GM19328 (cell line): ENCODE measurements around the gene SEMA5A.
A peak's percentile ranks its signal among the peaks of the same experiment; 100 is the strongest.
"Not testable (repeated sequence)": the region's sequence is repeated elsewhere in the genome, so short reads cannot be mapped to it uniquely, and the experiment has no call there.

ENCODE experiments used
- ATAC-seq: cut with Tn5 transposase; IDR thresholded peaks from one replicate; pipeline ENCODE4 v1.9.1; 2021; ENCODE audit warnings: mild to moderate bottlenecking, moderate library complexity; ENCODE audit not compliant: unreplicated experiment

Gene SEMA5A

DNA sequence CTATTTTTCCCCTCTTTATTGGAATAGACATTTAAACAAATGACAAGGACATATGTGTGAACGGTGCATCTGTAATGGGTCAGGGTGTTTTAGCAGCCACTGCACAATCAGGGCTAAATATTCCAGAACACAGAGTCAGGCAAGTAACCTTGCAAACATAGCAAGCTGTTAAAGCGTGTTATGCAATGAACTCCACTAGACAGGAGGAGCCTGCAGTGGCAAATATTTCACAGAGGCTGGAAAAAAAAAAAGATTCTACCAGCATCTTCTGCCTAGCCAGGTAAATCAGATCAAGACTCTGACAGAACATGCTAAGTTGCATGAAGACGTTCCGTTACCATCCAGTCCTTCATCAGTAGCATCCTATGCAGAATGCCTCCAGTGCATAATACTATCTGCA is 171.8 kb downstream of the SEMA5A start:
- no peak for ATAC-seq

DNA sequence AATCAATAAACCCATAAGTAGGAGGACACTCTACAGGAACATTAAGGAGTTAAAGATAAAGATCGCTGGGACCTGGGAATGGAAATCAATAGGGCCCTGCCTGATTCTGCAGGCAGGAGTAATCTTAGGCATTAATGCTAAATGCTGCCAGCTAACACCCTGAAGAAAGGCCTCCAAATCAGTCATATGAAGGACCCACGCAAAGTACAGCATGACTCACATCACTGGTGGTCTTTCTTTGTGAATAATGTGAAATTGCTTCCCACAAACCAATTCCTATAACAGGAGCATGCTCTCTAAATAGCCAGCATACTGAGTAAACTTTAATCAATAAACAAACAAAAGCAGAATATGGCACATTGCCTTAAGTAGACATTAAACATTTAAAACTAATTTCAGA is 172.3 kb downstream of the SEMA5A start:
- ATAC-seq: no peak

DNA sequence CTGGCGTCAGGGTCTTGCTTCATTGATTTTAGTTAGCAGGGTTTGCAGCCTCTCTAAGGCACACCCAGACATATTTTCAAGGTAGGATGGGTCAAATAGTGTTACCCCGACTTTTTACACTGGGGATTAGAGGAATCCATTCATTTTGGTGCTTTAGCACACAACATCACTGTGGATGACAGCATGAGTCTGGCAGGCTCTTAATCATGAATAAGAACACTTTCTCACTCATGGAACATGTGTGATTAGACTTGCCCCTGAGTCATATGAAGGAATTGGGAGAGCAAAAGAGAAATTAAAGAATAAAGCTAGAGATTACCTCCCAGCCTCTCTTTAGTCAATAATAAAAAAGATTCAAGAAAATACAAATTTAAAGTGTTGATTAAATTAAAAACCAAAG is 175.6 kb downstream of the SEMA5A start:
- no peak for ATAC-seq

DNA sequence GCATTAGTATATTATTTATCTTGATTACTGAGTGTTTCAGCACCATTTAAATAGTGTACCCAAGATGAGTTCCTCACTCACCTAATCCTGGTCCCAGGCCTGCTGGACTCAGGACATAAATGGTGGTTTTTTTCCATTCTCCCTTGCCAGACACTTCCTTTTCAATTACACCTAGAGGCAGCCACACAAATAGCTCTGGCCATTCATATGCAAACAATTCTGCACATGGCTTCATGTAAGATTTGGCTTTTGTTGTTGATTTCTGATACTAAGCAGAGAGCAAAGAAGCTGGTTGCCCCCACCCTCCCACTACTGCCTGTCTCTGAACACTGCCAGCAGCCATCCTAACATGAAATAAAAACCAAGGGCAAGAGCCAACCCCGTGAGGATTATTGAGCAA is 180.4 kb downstream of the SEMA5A start:
- ATAC-seq: no peak

DNA sequence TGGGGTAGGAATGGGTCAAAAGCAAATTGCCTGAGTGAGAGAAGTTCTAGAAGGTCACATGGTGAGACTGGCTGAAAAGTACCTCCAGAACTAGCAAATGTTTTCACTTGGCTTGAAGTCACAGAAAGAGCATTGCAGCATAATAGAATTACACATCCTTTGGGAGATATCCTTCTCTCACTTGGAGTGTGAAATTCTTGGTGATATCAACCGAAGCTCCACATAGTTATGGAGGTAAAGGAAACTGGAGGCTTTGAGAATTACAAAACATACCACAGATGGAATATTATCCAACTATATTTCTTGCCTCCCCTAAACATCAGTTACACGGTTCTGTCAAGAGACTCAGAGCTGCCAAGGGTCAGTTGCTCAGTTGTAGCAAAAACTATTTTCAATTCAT is 182.4 kb downstream of the SEMA5A start:
- ATAC-seq: no peak

DNA sequence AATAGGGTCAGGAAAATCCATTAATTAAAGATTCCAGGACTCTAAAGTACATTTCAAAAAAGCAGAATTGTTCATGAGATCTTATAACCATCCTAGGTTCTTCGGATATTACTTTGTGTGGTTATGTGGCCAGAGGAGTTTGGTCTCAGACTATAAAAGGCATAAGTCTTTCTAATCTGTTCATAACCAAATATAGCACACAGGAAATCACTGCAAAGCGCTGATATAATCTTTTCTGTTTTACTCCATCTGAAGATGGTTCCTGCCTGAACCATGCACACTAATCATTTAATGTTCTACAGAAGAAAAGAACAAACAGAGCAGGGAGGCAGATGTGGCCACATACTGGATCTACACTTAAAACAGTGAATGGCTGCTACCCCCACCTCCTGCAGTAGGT is 182.8 kb downstream of the SEMA5A start:
- peak; percentile 43 for ATAC-seq

DNA sequence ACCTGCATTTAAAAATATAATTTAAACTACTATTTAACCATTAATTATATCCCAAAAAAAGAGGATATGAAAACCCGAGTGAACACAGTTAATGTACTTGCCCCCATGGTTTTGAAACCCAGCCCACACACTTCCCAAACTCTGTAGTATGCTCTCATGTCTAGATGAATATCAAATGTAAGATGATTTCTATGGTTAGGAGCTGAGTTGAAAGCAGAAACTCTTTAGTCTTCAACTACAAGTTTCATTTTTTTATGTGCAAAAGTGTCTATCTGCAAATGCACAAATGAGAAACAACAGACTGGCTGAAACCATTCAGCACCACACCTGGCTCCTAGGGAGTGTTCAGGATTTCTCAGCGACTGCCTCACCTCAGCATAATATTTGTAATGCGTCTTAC is 183.3 kb downstream of the SEMA5A start:
- ATAC-seq: peak; percentile 51

DNA sequence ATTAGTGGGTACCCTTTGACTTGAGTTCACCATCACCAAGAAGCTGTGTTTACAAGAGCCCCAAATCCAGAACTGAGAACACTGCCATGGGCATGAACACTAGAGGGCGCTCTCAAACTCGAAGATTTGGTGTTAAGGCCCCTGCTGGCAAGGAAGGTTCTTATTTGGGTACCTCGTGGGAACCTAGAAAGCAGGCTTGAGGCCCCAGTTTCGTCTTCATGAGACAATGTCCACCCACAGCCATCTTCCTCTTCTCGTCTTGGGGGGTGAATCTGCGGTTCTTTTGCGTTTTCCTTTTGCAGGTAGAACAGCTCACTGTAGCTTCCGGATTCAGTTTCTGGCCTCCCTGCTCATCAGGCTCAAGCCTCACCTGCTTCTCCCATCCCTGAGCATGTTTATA is 184.0 kb downstream of the SEMA5A start:
- ATAC-seq: peak; percentile 49

DNA sequence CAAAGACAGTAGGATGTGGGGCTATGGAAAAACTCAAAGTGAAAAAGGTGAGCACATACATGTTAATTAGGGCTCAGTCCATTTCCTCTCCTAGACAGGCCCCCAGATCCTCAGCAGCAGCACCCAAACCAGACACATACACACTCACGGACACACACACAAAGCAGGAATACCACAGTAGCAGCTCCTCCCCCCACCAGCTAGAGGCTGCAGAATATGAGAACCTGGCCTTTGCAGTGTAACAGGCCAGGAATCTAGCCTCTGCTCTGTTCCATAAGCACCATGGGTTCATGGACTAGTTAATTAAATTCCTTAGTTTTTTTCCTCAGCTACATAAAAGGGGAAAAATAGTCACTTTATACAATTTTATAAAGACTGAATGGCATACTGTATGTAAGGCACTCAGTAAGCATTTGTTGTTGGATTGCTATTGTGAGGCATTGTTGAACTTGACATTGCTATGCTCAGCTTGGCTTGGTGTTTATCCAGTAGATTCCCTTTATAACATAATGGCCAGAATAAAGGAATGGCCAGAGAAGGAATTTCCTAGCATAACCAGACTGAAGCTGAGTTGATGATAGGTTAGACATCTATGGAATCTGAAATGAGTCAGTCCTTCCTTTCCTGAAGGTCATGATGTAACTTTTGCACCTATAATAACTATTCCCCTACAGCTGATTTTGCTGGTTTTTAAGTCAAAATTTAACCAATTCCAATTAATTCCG is 186.8 kb downstream of the SEMA5A start:
- ATAC-seq: no peak

DNA sequence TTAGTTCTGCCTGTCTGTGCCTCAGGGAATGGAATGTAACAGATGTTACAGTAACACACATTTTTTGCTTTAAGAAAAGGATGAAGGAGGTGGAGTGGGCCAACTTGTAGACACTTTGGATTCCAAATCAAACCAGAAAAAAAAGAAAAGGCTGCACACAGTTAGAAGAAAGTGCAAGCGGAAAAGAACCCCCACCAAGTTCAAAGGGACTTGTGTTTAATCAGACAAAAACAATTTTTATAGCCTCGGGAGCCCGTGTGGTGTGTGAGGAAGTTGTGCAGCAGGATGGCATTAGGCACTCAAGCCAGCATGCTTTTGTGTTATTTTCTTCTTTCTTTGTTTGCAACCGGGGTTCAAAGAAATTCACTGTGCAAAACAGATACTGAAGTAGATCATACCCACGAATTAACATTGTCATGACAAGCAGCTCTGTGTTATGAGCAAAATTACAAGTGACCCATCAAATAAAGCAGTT is 189.5 kb downstream of the SEMA5A start:
- no peak for ATAC-seq

DNA sequence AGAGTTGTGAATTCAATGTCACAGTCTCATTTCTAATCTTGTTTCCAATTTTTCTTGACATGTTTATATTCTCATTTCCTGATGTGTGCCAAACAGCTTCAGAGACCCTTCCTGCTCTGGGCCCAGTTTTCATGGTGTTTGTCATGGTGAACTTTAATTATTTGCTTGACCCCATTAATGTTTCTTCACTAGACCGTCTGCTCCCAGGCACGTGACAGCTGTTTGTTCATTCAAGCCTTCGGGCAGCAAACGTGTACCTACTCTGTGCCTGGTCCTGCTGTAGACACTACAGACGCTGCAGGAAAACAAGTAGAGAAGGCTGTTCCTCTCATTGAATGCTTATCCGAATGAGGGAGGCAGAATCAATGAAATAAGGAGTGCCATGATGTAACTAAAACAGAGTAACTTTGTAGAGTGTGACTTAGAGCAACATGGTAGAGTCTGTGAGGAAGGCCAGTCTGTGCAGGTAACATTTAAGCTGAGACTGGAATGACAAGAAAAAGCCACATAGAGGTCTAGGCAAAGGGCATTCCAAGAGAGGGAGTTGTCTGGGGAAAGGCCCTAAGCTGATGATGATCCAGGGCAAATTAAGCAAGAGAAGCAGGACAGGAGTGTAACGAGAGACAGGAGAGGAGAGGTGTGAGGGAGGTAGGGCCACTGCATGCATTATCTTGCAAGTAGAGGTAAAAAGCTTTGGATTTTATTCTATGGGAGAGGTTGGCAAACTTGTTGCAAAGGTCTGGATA is 191.4 kb downstream of the SEMA5A start:
- no peak for ATAC-seq

DNA sequence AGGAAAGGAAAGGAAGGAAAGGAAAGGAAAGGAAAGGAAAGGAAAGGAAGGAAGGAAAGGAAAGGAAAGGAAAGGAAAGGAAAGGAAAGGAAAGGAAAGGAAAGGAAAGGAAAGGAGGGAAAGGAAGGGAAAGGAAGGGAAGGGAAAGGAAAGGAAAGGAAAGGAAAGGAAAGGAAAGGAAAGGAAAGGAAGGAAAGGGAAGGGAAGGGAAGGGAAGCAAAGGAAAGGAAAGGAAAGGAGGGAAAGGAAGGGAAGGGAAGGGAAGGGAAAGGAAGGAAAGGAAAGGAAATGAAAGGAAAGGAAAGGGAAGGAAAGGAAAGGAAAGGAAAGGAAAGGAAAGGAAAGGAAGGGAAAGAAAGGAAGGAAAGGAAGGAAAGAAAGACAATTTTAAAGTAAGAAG is 192.8 kb downstream of the SEMA5A start:
- not testable (repeated sequence) for ATAC-seq

DNA sequence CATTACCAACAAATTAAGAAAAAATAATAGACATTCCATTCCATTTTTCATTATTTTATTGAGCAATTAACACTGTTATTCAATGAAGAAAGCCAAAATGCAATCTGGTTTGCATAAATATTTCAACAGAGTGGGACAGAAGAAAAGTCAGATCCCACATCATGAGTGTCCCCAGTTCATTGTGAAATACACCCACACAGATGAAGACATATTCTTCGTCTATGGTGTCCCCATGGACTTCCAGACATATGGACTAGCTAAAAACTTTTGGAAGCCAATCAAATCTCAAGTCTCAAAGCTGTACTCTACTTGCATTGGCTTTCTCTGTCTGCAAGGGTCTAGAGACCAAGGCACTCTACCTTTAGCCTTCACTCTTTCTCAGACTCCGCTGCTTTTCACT is 194.3 kb downstream of the SEMA5A start:
- no peak for ATAC-seq

DNA sequence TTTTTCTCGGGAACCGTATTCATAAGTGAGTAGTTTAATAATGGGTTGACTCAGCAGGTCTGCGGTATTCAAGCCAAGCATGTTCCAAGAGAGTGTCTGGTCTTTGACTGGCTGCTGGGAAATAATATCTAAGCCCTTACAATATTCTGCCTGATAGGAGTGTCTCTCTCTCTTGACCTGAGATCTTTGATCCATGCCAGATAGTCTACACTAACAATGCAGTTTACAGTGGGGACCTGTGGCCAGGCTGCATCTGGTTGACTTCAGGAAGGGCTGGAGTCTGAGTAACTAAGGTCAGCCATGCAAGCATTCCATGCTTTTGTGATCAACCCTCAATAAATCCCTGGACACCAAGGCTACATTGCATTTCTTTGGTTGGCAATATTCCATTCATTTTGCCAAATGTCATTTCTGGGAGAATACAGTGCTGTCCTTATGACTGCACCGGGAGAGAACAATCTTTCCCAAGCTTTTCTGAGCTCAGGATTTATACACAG is 195.5 kb downstream of the SEMA5A start:
- no peak for ATAC-seq

DNA sequence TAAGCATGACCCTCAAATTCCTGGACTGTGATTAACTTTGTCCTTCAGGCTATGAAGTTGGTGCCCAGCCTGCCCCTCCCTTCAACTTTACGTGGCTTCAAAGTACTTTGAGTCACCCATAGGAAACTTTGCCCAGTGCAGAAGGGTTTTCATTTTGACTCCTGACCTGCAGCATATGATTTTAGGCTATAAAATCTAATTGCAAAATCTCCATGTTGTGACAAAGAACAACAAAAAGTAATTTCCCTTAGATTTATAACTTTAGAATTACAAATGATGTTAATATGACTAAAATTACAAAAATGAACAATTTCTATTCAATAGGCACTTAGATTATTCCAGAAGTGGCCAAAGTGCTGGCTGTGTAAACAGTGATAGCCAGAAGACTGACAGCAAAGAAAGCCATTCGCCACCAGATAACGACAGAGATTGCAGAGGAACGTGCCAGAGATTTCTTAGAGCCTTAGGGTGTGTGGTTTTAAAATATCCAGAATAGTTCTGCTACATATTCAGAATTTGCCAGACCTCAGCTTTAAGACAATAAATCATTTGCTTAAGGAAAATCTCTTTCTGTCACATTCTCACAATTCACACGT is 197.4 kb downstream of the SEMA5A start:
- no peak for ATAC-seq

DNA sequence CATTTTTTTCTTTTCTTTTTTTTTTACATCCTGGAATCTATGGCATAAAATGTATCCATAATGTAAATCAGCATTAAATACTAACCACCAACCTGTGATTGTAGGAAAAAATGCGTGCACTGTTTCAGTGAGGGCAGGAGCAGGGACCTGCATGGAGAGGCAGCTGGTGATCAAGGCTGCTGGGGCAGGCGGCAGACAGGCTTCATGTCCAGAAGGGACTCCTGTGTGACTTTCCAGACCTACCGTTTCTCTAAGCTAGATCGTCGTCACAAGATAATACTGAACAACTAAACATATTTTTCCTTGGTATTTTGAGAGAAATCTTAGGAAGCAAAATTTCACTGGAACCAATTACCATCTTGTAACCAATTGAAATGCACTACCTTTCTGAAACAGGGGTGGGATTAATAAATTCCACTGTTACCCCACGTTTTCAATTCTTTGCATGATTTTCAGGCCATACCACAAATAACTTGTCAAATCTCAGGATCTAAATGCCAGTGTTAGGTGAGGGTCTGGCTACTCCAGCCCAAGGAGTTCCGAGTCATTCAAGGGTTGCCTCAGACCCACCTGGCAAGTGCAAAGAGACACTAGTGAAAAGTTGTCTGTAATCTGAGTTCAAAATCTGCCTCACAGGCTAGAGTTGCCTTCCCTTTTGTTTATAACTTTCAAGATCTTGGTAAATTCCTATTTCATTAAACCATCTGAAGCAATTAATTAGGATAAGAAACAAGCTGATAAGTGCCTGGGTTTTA is 198.2 kb downstream of the SEMA5A start:
- no peak for ATAC-seq

DNA sequence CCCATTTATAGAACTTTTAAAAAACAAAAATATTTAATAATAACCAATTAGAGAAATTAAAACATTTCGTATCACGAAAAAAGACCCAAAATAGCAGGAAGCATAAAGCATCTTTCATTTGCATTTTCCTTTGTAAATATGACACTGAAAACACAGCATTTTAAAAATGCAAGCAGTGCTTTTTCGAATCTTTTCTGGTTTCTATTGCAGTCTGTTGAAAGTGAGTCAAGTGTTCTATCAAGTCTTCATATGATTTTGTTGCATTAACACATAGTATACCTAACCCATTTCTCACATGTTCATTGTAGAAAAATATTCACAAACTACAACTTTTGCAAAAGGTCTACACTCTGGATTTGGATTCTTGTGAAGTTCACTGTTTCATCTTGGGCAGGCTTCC is 198.8 kb downstream of the SEMA5A start:
- no peak for ATAC-seq

DNA sequence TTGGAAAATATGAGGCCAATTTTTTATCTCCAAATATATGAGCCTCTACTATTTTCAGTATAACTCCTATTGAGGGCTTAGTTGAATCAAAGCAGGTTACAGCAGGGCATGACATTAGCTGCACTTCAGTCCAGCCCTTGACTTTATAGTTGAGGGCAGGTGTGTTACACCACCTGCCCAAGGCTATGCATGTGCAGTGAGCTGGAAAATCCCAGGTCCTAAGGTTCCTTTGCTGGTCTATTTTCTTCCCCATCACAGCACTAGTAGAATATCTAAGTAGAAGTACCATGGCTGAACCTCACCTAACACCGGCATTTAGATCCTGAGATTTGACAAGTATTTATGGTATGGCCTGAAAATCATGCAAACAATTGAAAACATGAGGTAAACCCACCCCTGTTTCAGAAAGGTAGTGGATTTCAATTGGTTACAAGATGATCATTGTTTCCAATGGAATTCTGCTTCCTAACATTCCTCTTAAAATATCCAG is 201.1 kb downstream of the SEMA5A start:
- ATAC-seq: no peak

DNA sequence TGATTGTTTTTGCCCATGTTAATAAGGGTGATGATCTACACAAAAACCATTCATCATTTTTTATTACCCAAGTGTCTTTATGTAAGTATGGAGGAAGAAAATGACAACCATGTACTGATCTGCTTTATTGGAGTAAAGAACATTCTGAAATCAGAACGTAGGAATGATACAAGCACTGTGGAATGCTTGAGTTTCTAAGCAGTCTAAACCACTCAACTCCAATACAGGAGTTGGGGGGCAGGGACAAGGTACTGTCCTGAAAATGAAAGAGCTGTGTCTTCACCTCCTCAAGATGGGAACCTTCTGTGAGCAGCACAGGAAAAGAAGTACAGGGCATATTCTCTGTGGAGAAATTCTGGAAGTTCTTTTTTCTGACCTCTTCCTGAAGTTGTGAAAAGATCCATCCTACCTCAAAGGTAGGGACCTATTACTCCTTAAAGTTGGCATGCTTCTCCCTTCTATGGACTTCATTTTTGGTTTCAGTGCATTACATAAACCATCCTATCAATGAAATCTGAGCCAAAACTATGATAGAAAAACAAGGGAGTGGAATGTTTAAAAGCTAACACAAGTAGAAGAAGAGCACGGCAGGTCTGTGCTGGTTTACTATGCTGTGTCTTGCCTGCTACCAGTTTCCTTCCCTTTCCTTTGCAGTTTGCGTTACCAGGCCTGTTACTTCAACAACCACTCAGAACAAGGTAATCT is 202.6 kb downstream of the SEMA5A start:
- no peak for ATAC-seq

DNA sequence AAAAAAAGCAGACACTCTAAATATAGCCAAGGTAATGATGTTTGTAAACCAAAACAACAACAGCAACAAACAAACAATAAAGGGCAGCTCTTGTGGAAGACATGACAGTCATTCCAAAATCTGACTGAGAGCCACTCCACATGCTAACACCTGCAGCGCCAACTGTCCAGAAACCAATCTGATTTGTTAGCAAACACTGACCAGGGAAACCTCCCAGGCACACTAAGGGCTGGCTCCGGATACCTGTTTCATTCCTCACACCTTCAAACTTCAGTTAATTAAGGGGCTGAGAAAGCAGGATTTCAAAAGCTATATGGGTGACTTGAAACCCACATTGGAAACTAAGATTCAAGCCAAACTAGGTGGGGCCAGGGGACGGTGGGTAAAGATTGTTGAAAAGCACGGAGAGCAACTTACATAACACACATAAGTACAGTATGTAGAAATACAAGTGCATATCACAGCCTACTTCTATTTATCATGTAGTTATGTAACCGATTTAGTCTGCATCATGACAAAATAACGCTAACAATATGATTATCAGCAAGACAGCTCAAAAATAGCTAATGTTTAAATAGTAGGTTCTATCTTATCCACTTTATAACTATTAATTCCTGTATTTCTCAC is 203.6 kb downstream of the SEMA5A start:
- no peak for ATAC-seq
